Liver (tissue), 9 donors: ENCODE measurements around the gene CASP9. TPM values are rescaled to one million over a fixed set of nuclear protein-coding genes. Genes with fewer than 3 reads are reported as not detected.
"Not testable (repeated sequence)": the region's sequence is repeated elsewhere in the genome, so short reads cannot be mapped to it uniquely, and the experiment has no call there.

Experiments used
- DNase-seq: peaks from one replicate; pipeline ENCODE4 v3.0.0-alpha.2; 2017; ENCODE audit warnings: low spot score
- H3K27ac ChIP-seq, 2 donors: one replicate each; pipeline ENCODE4 v1.7.0; 2013; ENCODE audit warnings: inconsistent platforms in 2 of 2, low read length in 2 of 2, control low read depth in 1 of 2, low read depth in 1 of 2, mild to moderate bottlenecking in 1 of 2
- H3K27me3 ChIP-seq, 4 donors: one replicate each; pipeline versions ENCODE4 v1.6.1 to v1.7.0; 2013; ENCODE audit warnings: low read length in 3 of 4, inconsistent platforms in 1 of 4, mild to moderate bottlenecking in 1 of 4, moderate library complexity in 1 of 4; ENCODE audit not compliant: control insufficient read depth in 4 of 4, insufficient read depth in 4 of 4
- H3K36me3 ChIP-seq, 4 donors: one replicate each; pipeline versions ENCODE4 v1.6.1 to v1.7.0; 2013; ENCODE audit warnings: low read length in 3 of 4, mild to moderate bottlenecking in 3 of 4, low read depth in 1 of 4, moderate library complexity in 1 of 4; ENCODE audit not compliant: control insufficient read depth in 4 of 4, insufficient read depth in 3 of 4
- H3K4me1 ChIP-seq, 4 donors: one replicate each; pipeline versions ENCODE4 v1.6.1 to v1.7.0; 2013; ENCODE audit warnings: low read length in 3 of 4, mild to moderate bottlenecking in 3 of 4, moderate library complexity in 1 of 4; ENCODE audit not compliant: control insufficient read depth in 4 of 4, insufficient read depth in 4 of 4
- H3K4me3 ChIP-seq, 3 donors: one replicate each; pipeline versions ENCODE4 v1.6.1 to v1.7.0; 2013; ENCODE audit warnings: low read length in 3 of 3, control low read depth in 1 of 3, low read depth in 1 of 3, mild to moderate bottlenecking in 1 of 3
- H3K9ac ChIP-seq, 2 donors: one replicate each; pipeline ENCODE4 v1.7.0; 2013; ENCODE audit warnings: low read length in 2 of 2, mild to moderate bottlenecking in 2 of 2, moderate library complexity in 2 of 2, control low read depth in 1 of 2, low read depth in 1 of 2
- H3K9me3 ChIP-seq, 4 donors: one replicate each; pipeline versions ENCODE4 v1.6.1 to v1.7.0; 2013; ENCODE audit warnings: low read length in 3 of 4; ENCODE audit not compliant: control insufficient read depth in 4 of 4
- EGR1 ChIP-seq, 2 donors: IDR thresholded peaks; 2 replicates each; pipeline ENCODE4 v1.6.1; 2016 to 2018; ENCODE audit warnings: antibody characterized with exemption in 2 of 2, low read depth in 2 of 2
- FOXA1 ChIP-seq: IDR thresholded peaks from 2 replicates; pipeline ENCODE4 v1.6.1; 2016; ENCODE audit warnings: antibody characterized with exemption
- FOXA2 ChIP-seq: IDR thresholded peaks from 2 replicates; pipeline ENCODE4 v1.6.1; 2016; ENCODE audit warnings: antibody characterized with exemption
- MAX ChIP-seq: IDR thresholded peaks from 2 replicates; pipeline ENCODE4 v1.6.1; 2016; ENCODE audit warnings: antibody characterized with exemption
- NR2F2 ChIP-seq: IDR thresholded peaks from 2 replicates; pipeline ENCODE4 v1.6.1; 2016; ENCODE audit warnings: antibody characterized with exemption
- RXRA ChIP-seq, 2 donors: IDR thresholded peaks; 2 replicates each; pipeline ENCODE4 v1.6.1; 2017 to 2018; ENCODE audit warnings: antibody characterized with exemption in 2 of 2, mild to moderate bottlenecking in 1 of 2
- SP1 ChIP-seq: IDR thresholded peaks from 2 replicates; pipeline ENCODE4 v1.6.1; 2018; ENCODE audit warnings: antibody characterized with exemption, mild to moderate bottlenecking
- TAF1 ChIP-seq: conservative IDR thresholded peaks from 2 replicates; pipeline ENCODE4 v1.6.1; 2016; ENCODE audit warnings: antibody characterized with exemption, mild to moderate bottlenecking
- WGBS: extraction: QIAGEN DNeasy Blood & Tissue Kit; methylation state at CpG from one replicate; pipeline ENCODE4 v1.1.7; 2013; 5-methylcytosine and 5-hydroxymethylcytosine counted together
- polyA plus RNA-seq, 2 donors: library from polyadenylated mRNA; stranded (reverse) in 1 of 2; unstranded in 1 of 2; fragments of 200-250 nt in 1 of 2; fragments of >200 nt in 1 of 2; fragmentation: Nextera tagmentation in 1 of 2; extraction: Ambion mirVana in 1 of 2; gene quantifications; one replicate each; pipeline versions ENCODE4 v1.2.1 to v1.2.3, GENCODE V29; 2013 to 2015
- total RNA-seq, 2 donors: library from RNA; depleted of rRNA; stranded (reverse); fragments of >200 nt; gene quantifications; one replicate each; pipeline ENCODE4 v1.2.3, GENCODE V29; 2014
- TF ChIP-seq, protein P1 (sequence below): fragments of 150-350 bp; IDR thresholded peaks from 2 replicates; pipeline ENCODE4 v1.5.1; 2017; ENCODE audit warnings: improper control_type of control experiment, low read depth, low read length; ENCODE audit not compliant: missing input control
- donor health status: healthy.
- donor health status: healthy.
- donor health status: healthy.
- donor health status: healthy.
- donor health status: healthy.

The CASP9 gene
- total and polyA plus RNA-seq, 4 donors: 2.8 to 5.8 (median 4.3) TPM

- Histone ChIP-seq H3K4me3 (no peak overlapping the region), H3K9ac (no peak overlapping the region), H3K36me3 (no peaks in the 10 kb centered on the region), H3K4me1 (no peaks in the 10 kb centered on the region), H3K9me3 (no peaks in the 10 kb centered on the region), H3K27ac (no peak overlapping the region), H3K27me3 (no peaks in the 10 kb centered on the region)
- TF ChIP-seq FOXA2 (no peak), SP1 (no peak)
- DNase-seq: no peak
Measured at GRCh38 chr1:15468145-15468544, 55.9 kb downstream of the CASP9 start.

DNA sequence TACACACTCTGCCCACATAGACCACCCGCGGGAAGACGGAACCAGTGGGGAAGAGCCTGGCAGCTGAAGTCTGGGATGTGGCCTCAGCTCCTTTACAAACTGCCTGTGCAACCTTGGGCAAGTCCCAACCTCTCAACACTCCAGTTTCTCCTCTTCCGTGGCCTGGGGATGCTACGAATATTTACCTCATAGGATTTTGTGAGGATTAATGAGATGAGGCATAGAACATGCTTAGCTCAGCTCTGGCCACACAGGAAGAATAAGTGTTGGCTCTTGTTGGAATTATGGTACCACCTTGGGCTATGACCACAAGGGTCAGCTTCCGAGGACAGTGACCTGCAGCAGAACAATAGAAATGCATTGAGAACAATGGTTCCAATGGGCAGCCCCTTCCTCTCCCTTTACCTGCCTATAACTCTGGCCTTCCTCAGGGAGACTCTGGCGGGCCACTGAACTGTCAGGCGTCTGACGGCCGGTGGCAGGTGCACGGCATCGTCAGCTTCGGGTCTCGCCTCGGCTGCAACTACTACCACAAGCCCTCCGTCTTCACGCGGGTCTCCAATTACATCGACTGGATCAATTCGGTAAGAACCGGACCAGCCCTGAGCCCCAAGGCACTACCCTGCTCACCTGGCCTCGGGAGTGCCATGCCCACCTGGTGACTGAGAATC is 56.9 kb downstream of the CASP9 start:
- not testable (repeated sequence) for H3K4me1 ChIP-seq, H3K36me3 ChIP-seq, H3K4me3 ChIP-seq, DNase-seq, H3K9me3 ChIP-seq, H3K27ac ChIP-seq, H3K9ac ChIP-seq, H3K27me3 ChIP-seq
- WGBS: 97% methylated on average over 22 of the region's 22 CpGs

DNA sequence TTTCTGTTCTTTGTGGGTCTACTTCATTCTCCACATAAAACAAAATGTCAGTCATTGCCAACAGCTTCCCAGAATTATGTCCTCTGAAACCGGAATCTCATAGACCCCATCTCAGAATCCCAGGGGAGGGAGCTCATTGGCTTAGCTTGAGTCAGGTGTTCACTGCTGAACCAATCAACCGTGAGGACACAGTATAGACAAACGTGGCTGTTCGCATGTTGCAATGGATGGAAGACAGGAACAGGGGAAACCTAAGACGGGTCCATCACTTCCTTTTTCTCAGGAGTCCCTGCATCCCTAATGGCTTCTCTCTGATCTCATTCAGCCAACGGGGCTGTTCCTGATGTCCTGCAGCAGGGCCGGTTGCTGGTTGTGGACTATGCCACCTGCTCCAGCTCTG is 58.3 kb downstream of the CASP9 start:
- Histone ChIP-seq H3K27me3 (no peaks in the 10 kb centered on the region), H3K36me3 (no peaks in the 10 kb centered on the region), H3K9ac (no peak overlapping the region), H3K4me3 (no peak overlapping the region), H3K9me3 (no peaks in the 10 kb centered on the region), H3K27ac (no peak overlapping the region), H3K4me1 (no peaks in the 10 kb centered on the region)
- DNase-seq: no peak
- 88% methylated on average over 7 of the region's 7 CpGs for WGBS
- no peak for TF ChIP-seq NR2F2
- no peak for TF ChIP-seq FOXA1
- TF ChIP-seq TAF1: no peak
- no peak for TF ChIP-seq EGR1 (IDR thresholded peaks at IDR 0.05; ENCODE audit: low read depth in 2 of 2)
- TF ChIP-seq, protein P1, sequence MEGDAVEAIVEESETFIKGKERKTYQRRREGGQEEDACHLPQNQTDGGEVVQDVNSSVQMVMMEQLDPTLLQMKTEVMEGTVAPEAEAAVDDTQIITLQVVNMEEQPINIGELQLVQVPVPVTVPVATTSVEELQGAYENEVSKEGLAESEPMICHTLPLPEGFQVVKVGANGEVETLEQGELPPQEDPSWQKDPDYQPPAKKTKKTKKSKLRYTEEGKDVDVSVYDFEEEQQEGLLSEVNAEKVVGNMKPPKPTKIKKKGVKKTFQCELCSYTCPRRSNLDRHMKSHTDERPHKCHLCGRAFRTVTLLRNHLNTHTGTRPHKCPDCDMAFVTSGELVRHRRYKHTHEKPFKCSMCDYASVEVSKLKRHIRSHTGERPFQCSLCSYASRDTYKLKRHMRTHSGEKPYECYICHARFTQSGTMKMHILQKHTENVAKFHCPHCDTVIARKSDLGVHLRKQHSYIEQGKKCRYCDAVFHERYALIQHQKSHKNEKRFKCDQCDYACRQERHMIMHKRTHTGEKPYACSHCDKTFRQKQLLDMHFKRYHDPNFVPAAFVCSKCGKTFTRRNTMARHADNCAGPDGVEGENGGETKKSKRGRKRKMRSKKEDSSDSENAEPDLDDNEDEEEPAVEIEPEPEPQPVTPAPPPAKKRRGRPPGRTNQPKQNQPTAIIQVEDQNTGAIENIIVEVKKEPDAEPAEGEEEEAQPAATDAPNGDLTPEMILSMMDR: no peak
- TF ChIP-seq MAX: no peak
- no peak for TF ChIP-seq RXRA (IDR thresholded peaks at IDR 0.05)

GRCh38 chr1:15463926-15464322 is 60.1 kb downstream of the CASP9 start:
- H3K9me3 ChIP-seq, H3K36me3 ChIP-seq, H3K27ac ChIP-seq, H3K4me1 ChIP-seq, DNase-seq, H3K9ac ChIP-seq, H3K27me3 ChIP-seq, H3K4me3 ChIP-seq: not testable (repeated sequence)
- 91% methylated on average over 5 of the region's 5 CpGs for WGBS

GRCh38 chr1:15463064-15463800 is 60.8 kb downstream of the CASP9 start:
- not testable (repeated sequence) for H3K9ac ChIP-seq, DNase-seq, H3K4me1 ChIP-seq

More at GRCh38 chr1:15463064-15463800, 60.8 kb downstream of the CASP9 start:
- H3K27me3 ChIP-seq, H3K27ac ChIP-seq, H3K4me3 ChIP-seq, H3K9me3 ChIP-seq, H3K36me3 ChIP-seq: not testable (repeated sequence)
- WGBS: 81% methylated on average over 14 of the region's 15 CpGs
